CD4-positive, alpha-beta T cell treated with Interleukin-6 for 4 hours (primary cell): ENCODE data around the gene ANXA9.
A peak's percentile ranks its signal among the peaks of the same experiment; 100 is the strongest.

Experiments used
- DNase-seq: peaks from one replicate; pipeline ENCODE4 v3.0.0-alpha.2; 2020; ENCODE audit warnings: mixed read lengths

The ANXA9 gene

GRCh38 chr1:150974580-150975478, 7.3 kb upstream of the ANXA9 start, which contains the start of gene CERS2:
CERS2 (minus strand) TSS chr1:150974835; CDS start chr1:150969090, 5,745 bp downstream.
- DNase-seq = peak; percentile 84

DNA sequence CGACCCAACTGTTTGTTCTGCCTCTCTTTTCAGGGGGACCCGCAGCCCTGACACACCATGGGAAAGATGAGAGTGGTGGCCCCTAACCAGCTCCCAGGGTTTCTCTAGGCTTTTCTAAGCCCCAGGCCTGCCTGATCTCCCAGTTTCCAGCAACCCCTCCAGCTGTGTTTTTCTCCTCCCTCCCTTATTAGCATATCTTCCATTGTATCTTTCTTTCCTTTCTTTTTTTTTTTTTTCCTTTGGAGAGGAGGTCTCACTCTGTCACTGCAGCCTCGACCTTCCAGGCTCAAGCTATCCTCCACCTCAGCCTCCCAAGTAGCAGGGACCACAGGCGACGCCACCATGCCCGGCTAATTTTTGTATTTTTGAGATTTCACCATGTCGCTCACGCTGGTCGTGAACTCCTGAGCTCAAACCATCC, 5.7 kb upstream of the ANXA9 start:
- DNase-seq = no peak

- peak; percentile 88 for DNase-seq
These were observed 5.0 kb upstream of the ANXA9 start for GRCh38 chr1:150976879-150977694.

DNA sequence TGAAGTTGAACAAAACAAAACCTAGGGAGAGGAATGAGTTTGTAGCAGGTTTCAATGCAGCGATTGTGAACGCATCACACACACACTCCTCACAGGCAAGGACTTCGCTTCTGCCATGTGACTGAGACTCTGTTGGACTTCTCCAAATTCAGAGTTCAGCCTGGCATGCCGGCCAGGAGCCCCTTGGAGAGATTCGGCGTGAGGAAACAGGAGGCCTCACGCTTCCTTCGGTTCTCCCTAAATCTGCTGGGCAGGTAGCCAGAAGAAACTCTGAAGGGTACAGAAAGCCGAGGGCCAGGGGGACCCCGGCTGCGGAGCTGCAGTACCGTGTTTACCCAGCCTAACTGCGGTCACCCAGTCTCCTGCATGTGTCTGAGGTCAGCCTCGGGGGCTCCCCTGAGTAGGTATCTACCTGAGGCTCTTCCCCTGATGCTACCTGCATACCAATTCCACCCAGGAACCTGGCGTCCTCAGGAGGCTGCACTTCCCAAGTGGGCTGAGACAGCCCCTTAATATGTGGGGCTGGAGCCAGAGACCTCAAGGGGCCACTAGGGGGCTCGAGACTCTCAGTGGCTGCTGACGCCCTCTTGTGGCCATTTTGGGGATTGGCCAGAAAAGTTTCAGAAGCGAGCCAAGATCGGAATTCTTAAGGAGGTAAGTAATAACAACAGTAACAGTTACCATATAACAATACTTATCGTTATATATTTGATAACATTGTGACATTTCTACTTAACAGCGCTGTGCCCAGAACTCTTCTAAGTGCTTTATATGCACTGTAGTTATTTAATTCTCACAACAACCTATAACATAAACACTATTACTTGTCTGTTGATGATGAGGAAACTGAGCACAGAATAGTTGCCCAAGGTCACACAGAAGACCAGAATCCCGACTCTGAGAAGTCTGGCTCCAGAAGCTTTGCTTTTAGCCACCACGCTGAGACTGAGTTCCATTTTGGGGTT, 2.7 kb upstream of the ANXA9 start:
- peak; percentile 92 for DNase-seq

- no peak for DNase-seq
These were observed 801 bp upstream of the ANXA9 start for GRCh38 chr1:150981177-150981804.

DNA sequence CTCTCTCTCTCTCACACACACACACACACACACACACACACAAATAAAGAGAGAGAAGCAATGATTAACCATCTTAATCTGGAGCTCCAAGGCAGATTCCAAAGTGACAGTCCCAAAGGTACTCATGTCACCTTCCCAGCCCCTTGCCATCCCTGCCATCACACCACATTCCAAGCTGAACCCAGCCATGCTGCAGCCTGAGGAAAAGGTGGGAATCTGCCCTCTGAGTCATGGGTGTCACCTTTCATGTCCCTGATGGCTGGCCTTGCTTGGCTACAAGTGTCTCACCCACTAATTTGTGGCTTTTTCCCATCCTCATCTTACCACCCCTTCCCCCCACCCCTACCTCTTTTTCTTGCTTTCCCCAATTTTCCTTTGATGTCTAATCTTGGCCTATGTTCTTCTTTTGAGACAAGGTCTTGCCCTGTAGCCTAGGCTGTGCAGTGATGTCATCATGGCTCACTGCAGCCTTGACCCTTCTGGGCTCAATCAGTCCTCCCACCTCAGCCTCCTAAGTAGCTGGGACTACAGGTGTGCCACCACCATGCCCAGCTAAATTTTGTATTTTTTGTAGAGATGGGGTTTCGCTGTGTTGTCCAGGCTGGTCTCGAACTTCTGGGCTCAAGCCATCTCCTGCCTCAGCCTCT, 3.2 kb downstream of the ANXA9 start:
- DNase-seq = no peak

GRCh38 chr1:150987924-150988323, 5.8 kb downstream of the ANXA9 start:
- no peak for DNase-seq

GRCh38 chr1:150992626-150993025, 10.5 kb downstream of the ANXA9 start:
- DNase-seq = no peak

- DNase-seq = no peak
These were observed 12.2 kb downstream of the ANXA9 start for GRCh38 chr1:150994248-150994647.

DNA sequence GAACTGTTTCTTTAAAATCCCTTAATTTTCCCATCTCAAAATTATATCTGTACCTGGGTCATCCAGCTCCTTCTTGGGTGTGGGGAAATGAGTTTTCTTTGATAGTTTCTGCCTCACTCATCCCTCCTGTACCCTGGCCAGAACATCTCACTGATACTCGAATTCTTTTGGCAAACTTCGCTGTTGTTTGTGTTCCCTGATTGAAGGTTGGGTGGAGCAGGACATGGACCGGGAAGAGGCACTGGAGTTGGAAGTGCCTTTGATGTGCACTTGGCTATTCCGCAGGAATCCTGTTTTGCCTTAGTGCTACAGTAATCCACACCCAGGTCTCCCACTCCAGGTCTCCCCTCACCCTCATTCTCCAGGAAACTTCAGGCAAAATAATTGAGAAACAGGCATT, 13.4 kb downstream of the ANXA9 start:
- no peak for DNase-seq

DNA sequence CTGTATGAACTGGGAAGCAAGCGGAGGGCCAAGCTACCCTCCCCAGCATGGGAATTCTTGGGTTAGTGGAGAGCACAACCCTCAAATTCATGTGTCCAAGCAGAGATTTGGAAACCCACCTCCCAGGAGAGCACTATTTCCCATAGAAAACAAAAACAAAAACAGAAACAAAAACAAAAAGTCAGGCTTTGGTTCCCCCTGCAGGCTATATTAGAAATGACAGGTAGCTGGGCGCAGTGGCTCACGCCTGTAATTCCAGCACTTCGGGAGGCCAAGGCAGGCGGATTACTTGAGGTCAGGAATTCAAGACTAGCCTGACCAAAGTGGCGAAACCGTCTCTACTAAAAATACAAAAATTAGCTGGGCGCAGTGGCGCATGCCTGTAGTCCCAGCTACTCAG, 13.8 kb downstream of the ANXA9 start:
- DNase-seq = peak; percentile 40

DNA sequence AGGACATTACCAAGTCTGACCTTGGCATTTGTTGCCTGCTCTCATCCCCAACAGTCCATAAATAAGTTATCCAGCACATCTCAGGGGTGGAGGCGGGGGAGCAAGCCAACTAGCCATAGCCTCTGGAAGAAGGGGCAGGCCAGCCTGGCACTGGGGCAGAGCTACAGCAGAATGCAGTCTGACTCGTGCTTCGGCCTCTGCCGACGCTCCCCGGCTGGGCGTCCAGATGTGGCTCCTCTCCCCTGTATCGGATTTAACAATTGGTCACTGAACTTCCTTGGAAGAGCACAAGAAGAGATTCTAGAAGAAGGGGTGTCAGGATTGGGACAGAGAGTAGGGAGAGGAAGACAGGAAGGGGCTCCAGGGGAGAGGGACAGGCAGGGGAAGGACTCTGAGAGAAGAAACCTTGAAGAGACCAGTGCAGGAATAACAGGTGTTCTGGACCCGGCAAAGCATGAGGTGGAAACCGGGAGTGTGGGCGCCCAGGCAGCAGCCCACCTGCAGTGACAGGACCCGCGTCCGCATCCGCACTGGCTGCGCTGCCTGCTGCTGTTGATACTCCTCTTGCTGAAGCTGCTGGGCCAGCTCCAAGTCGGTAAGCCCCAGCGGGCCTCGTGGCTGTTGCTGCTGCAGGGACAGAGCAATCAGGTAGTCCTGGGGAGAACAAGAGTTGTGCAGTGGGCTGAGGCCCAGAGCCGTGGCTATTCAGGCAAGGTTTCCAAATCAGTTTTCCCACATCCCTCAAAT, 15.2 kb downstream of the ANXA9 start:
- DNase-seq = no peak

DNA sequence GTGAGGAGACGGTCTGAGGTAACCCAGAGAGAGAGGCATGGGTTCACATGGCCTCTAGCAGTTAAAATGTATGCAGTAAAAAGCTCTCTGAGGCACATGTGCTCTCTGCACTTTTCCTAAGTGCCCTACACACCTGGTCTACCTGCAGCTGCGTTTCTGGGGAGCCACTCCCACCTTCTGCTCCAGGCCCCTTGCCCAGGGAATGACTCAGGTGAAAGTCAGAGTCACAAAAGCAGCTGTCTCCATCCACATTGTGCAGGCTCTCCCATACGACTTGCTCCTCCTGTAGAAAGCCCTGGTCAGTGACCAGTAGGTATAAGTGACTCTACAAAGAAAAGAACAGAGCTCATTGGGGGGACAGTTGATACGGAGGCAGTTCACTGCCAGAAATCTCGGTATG, 15.9 kb downstream of the ANXA9 start:
- no peak for DNase-seq

DNA sequence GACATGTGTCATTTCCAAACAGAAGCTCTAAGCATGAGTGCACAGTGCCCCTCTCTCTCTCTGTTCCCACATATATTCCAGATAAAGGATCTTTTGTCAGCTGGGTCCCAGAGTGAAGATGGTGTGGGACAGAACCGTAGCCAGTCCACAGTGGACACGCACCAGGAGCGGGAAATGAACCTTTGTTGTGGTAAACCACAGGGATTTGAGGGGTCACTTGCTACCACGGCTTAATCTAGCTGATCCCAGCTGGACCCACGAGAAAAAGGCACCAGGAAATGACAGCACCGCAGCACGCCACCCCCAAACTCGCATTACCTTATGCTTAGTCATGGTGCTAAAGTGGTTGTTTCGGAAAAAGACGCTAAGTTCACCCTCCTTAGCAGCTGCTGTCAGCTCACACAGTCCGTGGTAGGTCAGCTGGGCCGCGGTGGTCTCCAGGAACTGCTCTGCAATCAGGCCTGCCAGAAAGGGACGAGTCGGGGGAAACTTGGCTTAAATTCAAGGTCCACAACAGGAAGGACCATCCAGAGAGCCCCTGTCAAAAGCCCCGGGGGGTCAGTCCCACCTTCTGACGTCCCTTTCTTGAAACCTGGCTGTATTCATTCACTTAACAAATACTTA, 17.1 kb downstream of the ANXA9 start:
- DNase-seq = peak; percentile 15

- DNase-seq = no peak
These were observed 17.8 kb downstream of the ANXA9 start for GRCh38 chr1:150999926-151000325.

DNA sequence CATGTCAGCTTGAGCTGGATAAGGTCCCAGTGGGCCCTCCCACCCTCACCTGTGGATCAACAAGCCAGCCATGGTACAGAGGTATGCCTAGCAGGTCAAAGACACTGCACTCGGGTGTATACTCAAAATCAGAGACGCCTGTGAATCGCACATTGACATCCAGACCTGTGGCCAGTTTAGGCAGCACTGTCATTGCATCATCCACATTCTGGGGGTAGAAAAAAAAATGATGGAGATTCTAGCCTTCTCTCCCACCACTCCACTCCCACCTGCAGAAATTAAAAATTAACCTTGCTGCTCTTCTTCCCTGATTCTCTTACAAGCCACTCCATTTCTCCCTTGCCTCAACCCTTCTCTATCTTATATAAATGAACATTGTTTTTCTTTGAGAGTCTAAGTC, 18.3 kb downstream of the ANXA9 start:
- no peak for DNase-seq

DNA sequence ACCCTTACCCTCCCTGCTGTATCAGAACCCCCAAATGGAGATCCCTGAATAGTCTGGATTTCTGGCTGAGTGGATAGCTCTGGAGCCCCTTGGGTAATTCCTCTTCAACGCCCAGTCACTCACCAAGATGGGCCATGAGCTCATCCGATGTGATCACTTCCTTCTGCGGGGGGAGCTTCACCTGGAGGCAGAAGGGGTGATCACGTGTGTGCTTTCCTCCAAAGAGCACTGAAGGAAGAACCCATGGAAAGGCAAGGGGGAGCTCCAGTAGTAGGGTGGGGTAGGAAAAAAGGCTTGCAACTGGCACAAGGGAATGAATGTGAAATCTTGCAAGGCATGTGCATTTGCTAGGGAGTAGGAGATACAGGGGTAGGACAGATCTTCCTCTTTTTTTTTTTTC, 19.5 kb downstream of the ANXA9 start:
- no peak for DNase-seq

DNA sequence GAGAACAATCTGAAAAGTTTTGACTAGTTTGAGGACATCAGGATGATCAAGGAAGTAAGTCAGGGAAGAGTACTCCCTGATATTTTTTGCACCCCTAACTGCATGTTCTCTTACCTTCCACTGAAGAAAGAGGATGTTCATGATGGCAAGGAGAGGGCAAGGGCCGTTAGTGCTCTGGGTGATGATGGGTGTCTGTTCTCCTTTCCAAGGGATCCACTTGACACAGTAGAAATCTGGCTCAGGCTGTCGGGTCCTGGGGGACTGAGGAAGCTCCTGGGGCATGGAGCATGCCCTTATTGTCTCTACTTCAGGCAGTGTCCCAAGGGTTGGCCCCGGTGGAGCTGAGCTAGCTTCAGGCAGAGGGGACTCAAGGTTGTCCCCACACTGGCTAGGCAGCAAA, 20.0 kb downstream of the ANXA9 start:
- DNase-seq = no peak

DNA sequence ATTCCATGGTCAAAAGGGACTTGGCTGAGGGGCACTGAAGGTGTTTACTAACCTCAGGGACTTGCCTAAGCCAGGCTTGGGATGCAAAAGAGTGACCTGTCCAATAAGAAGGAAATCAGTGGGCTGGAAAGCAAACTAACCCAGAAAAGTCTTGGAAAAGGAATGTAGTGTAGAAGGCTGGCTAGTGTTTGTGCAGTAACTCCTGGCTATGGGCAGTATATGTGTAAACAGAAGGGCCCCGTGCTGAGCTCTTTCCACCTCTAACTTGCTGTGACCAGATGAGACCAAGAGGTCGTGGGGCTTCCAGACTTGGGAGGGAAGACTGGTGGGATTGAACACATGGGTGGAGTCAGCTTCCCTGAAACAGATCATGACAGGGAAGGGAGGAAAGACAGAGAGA, 20.5 kb downstream of the ANXA9 start:
- DNase-seq = no peak

DNA sequence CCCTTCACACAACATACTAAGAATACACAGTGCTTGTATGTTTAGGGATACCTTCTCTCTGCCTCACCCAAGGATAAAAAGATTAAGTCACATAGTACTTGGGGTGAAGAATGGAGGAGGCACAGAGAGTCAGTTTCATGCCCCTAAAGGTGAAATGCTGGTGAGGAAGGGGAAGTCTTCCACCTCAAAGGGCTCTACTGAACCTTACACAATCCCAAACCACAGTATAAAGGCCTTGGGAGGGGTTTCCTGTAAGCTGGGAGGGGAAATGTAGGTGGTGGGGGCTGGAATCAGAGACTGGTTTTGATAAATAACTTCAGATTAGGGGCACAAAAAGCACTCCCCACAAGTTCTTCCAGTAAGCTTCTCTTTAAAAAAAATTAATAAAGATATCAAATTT, 21.1 kb downstream of the ANXA9 start:
- DNase-seq = peak; percentile 45
